Measurements from ENCODE around the gene POPDC2. TPM values are rescaled to one million over a fixed set of nuclear protein-coding genes. Genes with fewer than 3 reads are reported as not detected.
"Not testable (repeated sequence)": the region's sequence is repeated elsewhere in the genome, so short reads cannot be mapped to it uniquely, and the experiment has no call there.

The POPDC2 gene
- total RNA-seq, 1 donor from 2014 or later: not detected

GRCh38 chr3:119597548-119598288, 62.7 kb downstream of the POPDC2 start, which contains the start of gene PLA1A:
PLA1A (plus strand) TSS chr3:119597885; CDS start chr3:119597914, 29 bp downstream.
- no peak for TF ChIP-seq CTCF (IDR thresholded peaks at IDR 0.05; ENCODE audit: insufficient read depth, low read length, severe bottlenecking)
- no peak for DNase-seq (ENCODE audit: low read depth)
- H3K4me3 ChIP-seq (ENCODE audit: low read depth, low read length): no peak within 1 kb of the TSS
- H3K36me3 ChIP-seq (ENCODE audit: control insufficient read depth, insufficient read depth, low read length): no peaks in the 10 kb centered on the region
- no peak for FAIRE-seq
- H3K27me3 ChIP-seq (ENCODE audit: control insufficient read depth, insufficient read depth, low read length): no peaks in the 10 kb centered on the region

- DNase-seq (ENCODE audit: low read depth) (no peak), FAIRE-seq (no peak)
- Histone ChIP-seq H3K36me3 (ENCODE audit: control insufficient read depth, insufficient read depth, low read length) (no peaks in the 10 kb centered on the region), H3K4me3 (ENCODE audit: low read depth, low read length) (no peak overlapping the region), H3K27me3 (ENCODE audit: control insufficient read depth, insufficient read depth, low read length) (no peaks in the 10 kb centered on the region)
- no peak for TF ChIP-seq CTCF (IDR thresholded peaks at IDR 0.05; ENCODE audit: insufficient read depth, low read length, severe bottlenecking)
Measured at GRCh38 chr3:119596398-119596797, 64.0 kb downstream of the POPDC2 start.

GRCh38 chr3:119595639-119596334, 64.6 kb downstream of the POPDC2 start:
- Histone ChIP-seq H3K27me3 (ENCODE audit: control insufficient read depth, insufficient read depth, low read length) (no peaks in the 10 kb centered on the region), H3K36me3 (ENCODE audit: control insufficient read depth, insufficient read depth, low read length) (no peaks in the 10 kb centered on the region), H3K4me3 (ENCODE audit: low read depth, low read length) (no peak overlapping the region)
- FAIRE-seq (no peak), DNase-seq (ENCODE audit: low read depth) (no peak)
- no peak for TF ChIP-seq CTCF (IDR thresholded peaks at IDR 0.05; ENCODE audit: insufficient read depth, low read length, severe bottlenecking)

GRCh38 chr3:119594929-119595328, 65.5 kb downstream of the POPDC2 start:
- not testable (repeated sequence) for H3K4me3 ChIP-seq (ENCODE audit: low read depth, low read length); H3K27me3 ChIP-seq (ENCODE audit: control insufficient read depth, insufficient read depth, low read length); FAIRE-seq; H3K36me3 ChIP-seq (ENCODE audit: control insufficient read depth, insufficient read depth, low read length); DNase-seq (ENCODE audit: low read depth)

GRCh38 chr3:119594066-119594465, 66.3 kb downstream of the POPDC2 start:
- no peak for TF ChIP-seq CTCF (IDR thresholded peaks at IDR 0.05; ENCODE audit: insufficient read depth, low read length, severe bottlenecking)
- Histone ChIP-seq H3K36me3 (ENCODE audit: control insufficient read depth, insufficient read depth, low read length) (no peaks in the 10 kb centered on the region), H3K4me3 (ENCODE audit: low read depth, low read length) (no peak overlapping the region), H3K27me3 (ENCODE audit: control insufficient read depth, insufficient read depth, low read length) (no peaks in the 10 kb centered on the region)
- no peak for DNase-seq (ENCODE audit: low read depth)
- FAIRE-seq: no peak

- no peaks in the 10 kb centered on the region for H3K36me3 ChIP-seq (ENCODE audit: control insufficient read depth, insufficient read depth, low read length)
- TF ChIP-seq CTCF (IDR thresholded peaks at IDR 0.05; ENCODE audit: insufficient read depth, low read length, severe bottlenecking): no peak
- no peaks in the 10 kb centered on the region for H3K27me3 ChIP-seq (ENCODE audit: control insufficient read depth, insufficient read depth, low read length)
- DNase-seq (ENCODE audit: low read depth): no peak
- no peak overlapping the region for H3K4me3 ChIP-seq (ENCODE audit: low read depth, low read length)
- FAIRE-seq: no peak
Measured at GRCh38 chr3:119592861-119593260, 67.5 kb downstream of the POPDC2 start.

All from bronchial epithelial cell (primary cell).